Activated CD4-positive, alpha-beta T cell treated with anti-CD3 and anti-CD28 coated beads, Interleukin-2, amount 50 U/mL, for 16 hours (primary cell): ENCODE data around the gene EYA2.

Source experiments
- DNase-seq: peaks from one replicate; pipeline ENCODE4 v3.0.0-alpha.2; 2020

EYA2 gene

GRCh38 chr20:47079047-47079446, 184.4 kb downstream of the EYA2 start:
- no peak for DNase-seq

GRCh38 chr20:47080365-47080764, 185.7 kb downstream of the EYA2 start:
- DNase-seq = no peak

- no peak for DNase-seq
These were observed 191.7 kb downstream of the EYA2 start for GRCh38 chr20:47086316-47086715.

- no peak for DNase-seq
These were observed 193.7 kb downstream of the EYA2 start for GRCh38 chr20:47088335-47088734.

- DNase-seq = no peak
These were observed 194.5 kb downstream of the EYA2 start for GRCh38 chr20:47089151-47089550.

- no peak for DNase-seq
These were observed 196.2 kb downstream of the EYA2 start for GRCh38 chr20:47090835-47091234.

- no peak for DNase-seq
These were observed 198.8 kb downstream of the EYA2 start for GRCh38 chr20:47093320-47093966.

GRCh38 chr20:47095690-47096089, 201.0 kb downstream of the EYA2 start:
- no peak for DNase-seq

- no peak for DNase-seq
These were observed 203.3 kb downstream of the EYA2 start for GRCh38 chr20:47097691-47098622.

- no peak for DNase-seq
These were observed 204.4 kb downstream of the EYA2 start for GRCh38 chr20:47099093-47099492.

GRCh38 chr20:47099825-47100441, 205.3 kb downstream of the EYA2 start:
- DNase-seq = no peak

GRCh38 chr20:47102629-47103028, 208.0 kb downstream of the EYA2 start:
- DNase-seq = no peak

- DNase-seq = no peak
These were observed 212.1 kb downstream of the EYA2 start for GRCh38 chr20:47106786-47107185.

GRCh38 chr20:47108994-47109393, 214.4 kb downstream of the EYA2 start:
- no peak for DNase-seq

- DNase-seq = no peak
These were observed 216.2 kb downstream of the EYA2 start for GRCh38 chr20:47110819-47111218.

- no peak for DNase-seq
These were observed 216.9 kb downstream of the EYA2 start for GRCh38 chr20:47111576-47111975.

GRCh38 chr20:47113362-47114109, 218.9 kb downstream of the EYA2 start:
- no peak for DNase-seq

- DNase-seq = no peak
These were observed 221.1 kb downstream of the EYA2 start for GRCh38 chr20:47115694-47116093.

- DNase-seq = no peak
These were observed 222.7 kb downstream of the EYA2 start for GRCh38 chr20:47117371-47117770.

- no peak for DNase-seq
These were observed 223.1 kb downstream of the EYA2 start for GRCh38 chr20:47117773-47118172.

GRCh38 chr20:47118206-47118605, 223.6 kb downstream of the EYA2 start:
- DNase-seq = no peak

- no peak for DNase-seq
These were observed 224.0 kb downstream of the EYA2 start for GRCh38 chr20:47118641-47119040.

GRCh38 chr20:47120346-47120936, 225.8 kb downstream of the EYA2 start:
- no peak for DNase-seq
